ENCODE measurements around the gene SSRP1. TPM values are rescaled to one million over a fixed set of nuclear protein-coding genes. Genes with fewer than 3 reads are reported as not detected.

The SSRP1 gene
- total and polyA plus RNA-seq, 2 of the 13 experiments (the other 11 are each of a cell fraction or from before 2014, with no cell fraction given) = 93.6 to 129 TPM

DNA sequence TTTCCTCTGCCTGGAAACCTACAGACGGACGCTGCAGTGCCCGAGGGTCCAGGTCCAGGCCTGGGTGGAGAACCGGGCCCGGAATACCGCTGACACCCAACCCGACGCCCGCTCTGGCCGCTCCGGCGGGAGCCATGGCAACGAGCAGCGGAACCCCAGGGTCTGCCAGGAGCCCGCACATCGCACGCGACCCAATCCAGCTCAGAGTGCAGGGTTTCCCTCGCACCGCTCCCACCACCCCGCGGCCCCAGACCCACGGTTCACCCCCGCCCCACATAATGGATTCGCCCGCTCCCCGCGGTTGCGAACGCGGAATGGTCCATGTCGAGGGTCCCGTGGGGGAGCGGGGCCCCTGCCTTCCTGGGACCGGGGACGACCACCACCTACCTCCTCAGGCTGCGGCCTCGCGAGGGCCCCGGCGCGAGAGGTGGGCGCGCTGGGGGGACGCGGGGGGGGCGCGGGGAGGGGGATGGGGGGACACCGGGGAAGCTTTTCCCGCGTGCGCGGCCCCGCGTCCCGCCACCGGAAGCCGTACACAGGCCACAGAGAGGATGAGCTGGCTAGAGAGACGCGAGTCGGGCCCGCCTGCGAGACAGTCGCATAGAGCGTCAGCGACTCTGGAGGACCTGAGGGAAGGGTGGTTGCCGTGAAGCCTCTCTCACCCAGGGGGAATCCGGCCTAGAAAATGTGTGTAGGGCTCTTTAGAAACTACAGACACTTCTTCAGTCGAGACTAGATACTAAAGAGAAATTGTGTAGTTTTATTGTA lies at the start of gene SSRP1 (continued):
- 0 out of 2 replicates have a peak, but pooled peaks have one; percentile 45 for TF ChIP-seq PRDM4 (CRISPR knock-in tag; IDR thresholded peaks at IDR 0.05; ENCODE audit: borderline replicate concordance)
- TF ChIP-seq PRPF4 (IDR thresholded peaks at IDR 0.05; ENCODE audit: low read depth, low read length, poor library complexity, severe bottlenecking) = no peak
- TF ChIP-seq YEATS4 (CRISPR knock-in tag; IDR thresholded peaks at IDR 0.05; ENCODE audit: borderline replicate concordance) = peak; percentile 79; the same call in 1 of the 2 replicates
- TF ChIP-seq CHCHD3 (CRISPR knock-in tag; IDR thresholded peaks at IDR 0.05) = no peak
- no peak for TF ChIP-seq ZNF180 (CRISPR knock-in tag; IDR thresholded peaks at IDR 0.05; ENCODE audit: borderline replicate concordance, low read depth)
- TF ChIP-seq, protein P1, sequence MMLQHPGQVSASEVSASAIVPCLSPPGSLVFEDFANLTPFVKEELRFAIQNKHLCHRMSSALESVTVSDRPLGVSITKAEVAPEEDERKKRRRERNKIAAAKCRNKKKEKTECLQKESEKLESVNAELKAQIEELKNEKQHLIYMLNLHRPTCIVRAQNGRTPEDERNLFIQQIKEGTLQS (CRISPR knock-in tag; IDR thresholded peaks at IDR 0.05) = no peak
- no peak for TF ChIP-seq STAT5B (CRISPR knock-in tag; IDR thresholded peaks at IDR 0.05)
- no peak for TF ChIP-seq LCORL (IDR thresholded peaks at IDR 0.05)
- TF ChIP-seq LCORL (CRISPR knock-in tag; IDR thresholded peaks at IDR 0.05) = peak; percentile 56; the same call in 1 of the 2 replicates
- TF ChIP-seq TGIF2 (CRISPR knock-in tag; IDR thresholded peaks at IDR 0.05) = no peak
- TF ChIP-seq, protein P2, sequence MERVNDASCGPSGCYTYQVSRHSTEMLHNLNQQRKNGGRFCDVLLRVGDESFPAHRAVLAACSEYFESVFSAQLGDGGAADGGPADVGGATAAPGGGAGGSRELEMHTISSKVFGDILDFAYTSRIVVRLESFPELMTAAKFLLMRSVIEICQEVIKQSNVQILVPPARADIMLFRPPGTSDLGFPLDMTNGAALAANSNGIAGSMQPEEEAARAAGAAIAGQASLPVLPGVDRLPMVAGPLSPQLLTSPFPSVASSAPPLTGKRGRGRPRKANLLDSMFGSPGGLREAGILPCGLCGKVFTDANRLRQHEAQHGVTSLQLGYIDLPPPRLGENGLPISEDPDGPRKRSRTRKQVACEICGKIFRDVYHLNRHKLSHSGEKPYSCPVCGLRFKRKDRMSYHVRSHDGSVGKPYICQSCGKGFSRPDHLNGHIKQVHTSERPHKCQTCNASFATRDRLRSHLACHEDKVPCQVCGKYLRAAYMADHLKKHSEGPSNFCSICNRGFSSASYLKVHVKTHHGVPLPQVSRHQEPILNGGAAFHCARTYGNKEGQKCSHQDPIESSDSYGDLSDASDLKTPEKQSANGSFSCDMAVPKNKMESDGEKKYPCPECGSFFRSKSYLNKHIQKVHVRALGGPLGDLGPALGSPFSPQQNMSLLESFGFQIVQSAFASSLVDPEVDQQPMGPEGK (CRISPR knock-in tag; IDR thresholded peaks at IDR 0.05) = peak; percentile 58
- TF ChIP-seq EZH2 (conservative IDR thresholded peaks at IDR 0.05; ENCODE audit: low read depth, low read length) = no peak
- TF ChIP-seq RBFOX2 (IDR thresholded peaks at IDR 0.05; ENCODE audit: low read depth, low read length) = peak; percentile 65
- TF ChIP-seq GMEB2 (CRISPR knock-in tag; IDR thresholded peaks at IDR 0.05; ENCODE audit: low read depth) = no peak
- no peak for TF ChIP-seq ADNP (CRISPR knock-in tag; IDR thresholded peaks at IDR 0.05)
- TF ChIP-seq, protein P3, sequence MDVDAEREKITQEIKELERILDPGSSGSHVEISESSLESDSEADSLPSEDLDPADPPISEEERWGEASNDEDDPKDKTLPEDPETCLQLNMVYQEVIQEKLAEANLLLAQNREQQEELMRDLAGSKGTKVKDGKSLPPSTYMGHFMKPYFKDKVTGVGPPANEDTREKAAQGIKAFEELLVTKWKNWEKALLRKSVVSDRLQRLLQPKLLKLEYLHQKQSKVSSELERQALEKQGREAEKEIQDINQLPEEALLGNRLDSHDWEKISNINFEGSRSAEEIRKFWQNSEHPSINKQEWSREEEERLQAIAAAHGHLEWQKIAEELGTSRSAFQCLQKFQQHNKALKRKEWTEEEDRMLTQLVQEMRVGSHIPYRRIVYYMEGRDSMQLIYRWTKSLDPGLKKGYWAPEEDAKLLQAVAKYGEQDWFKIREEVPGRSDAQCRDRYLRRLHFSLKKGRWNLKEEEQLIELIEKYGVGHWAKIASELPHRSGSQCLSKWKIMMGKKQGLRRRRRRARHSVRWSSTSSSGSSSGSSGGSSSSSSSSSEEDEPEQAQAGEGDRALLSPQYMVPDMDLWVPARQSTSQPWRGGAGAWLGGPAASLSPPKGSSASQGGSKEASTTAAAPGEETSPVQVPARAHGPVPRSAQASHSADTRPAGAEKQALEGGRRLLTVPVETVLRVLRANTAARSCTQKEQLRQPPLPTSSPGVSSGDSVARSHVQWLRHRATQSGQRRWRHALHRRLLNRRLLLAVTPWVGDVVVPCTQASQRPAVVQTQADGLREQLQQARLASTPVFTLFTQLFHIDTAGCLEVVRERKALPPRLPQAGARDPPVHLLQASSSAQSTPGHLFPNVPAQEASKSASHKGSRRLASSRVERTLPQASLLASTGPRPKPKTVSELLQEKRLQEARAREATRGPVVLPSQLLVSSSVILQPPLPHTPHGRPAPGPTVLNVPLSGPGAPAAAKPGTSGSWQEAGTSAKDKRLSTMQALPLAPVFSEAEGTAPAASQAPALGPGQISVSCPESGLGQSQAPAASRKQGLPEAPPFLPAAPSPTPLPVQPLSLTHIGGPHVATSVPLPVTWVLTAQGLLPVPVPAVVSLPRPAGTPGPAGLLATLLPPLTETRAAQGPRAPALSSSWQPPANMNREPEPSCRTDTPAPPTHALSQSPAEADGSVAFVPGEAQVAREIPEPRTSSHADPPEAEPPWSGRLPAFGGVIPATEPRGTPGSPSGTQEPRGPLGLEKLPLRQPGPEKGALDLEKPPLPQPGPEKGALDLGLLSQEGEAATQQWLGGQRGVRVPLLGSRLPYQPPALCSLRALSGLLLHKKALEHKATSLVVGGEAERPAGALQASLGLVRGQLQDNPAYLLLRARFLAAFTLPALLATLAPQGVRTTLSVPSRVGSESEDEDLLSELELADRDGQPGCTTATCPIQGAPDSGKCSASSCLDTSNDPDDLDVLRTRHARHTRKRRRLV (CRISPR knock-in tag; IDR thresholded peaks at IDR 0.05) = no peak; the same call in 1 of the 2 replicates
- no peak for TF ChIP-seq ZBTB42 (CRISPR knock-in tag; IDR thresholded peaks at IDR 0.05)

Measured in HepG2 (cell line).